GM12891 (cell line): ENCODE data around the gene DOCK7.

Experiments used
- POLR2A ChIP-seq: IDR thresholded peaks from 2 replicates; pipeline ENCODE4 v1.6.1; 2011; ENCODE audit warnings: low read depth, low read length, control low read depth
- POLR2AphosphoS5 ChIP-seq: IDR thresholded peaks from 2 replicates; pipeline ENCODE4 v1.6.1; 2011; ENCODE audit warnings: low read depth, low read length, control low read depth

- TF ChIP-seq POLR2A = no peak
- no peak for TF ChIP-seq POLR2AphosphoS5
Measured at GRCh38 chr1:62509028-62509427, 179.2 kb downstream of the DOCK7 start.
